HepG2 (cell line): ENCODE data around the gene C2orf42. TPM values are rescaled to one million over a fixed set of nuclear protein-coding genes. Genes with fewer than 3 reads are reported as not detected.

Experiments
- CENPX ChIP-seq: sonication (generic); formaldehyde crosslinking; IDR thresholded peaks from 2 replicates; pipeline ENCODE4 v1.9.0; 2021; ENCODE audit warnings: mild to moderate bottlenecking, missing genetic modification reagents, moderate library complexity
- NCOR1 ChIP-seq: fragments of 200-600 bp; sonication (generic); IDR thresholded peaks from 2 replicates; pipeline ENCODE4 v1.7.0; 2017; ENCODE audit warnings: antibody characterized with exemption, low read length, borderline replicate concordance
- NR2F2 ChIP-seq: IDR thresholded peaks from 2 replicates; pipeline ENCODE4 v1.6.1; 2012; ENCODE audit warnings: low read depth, inconsistent platforms, borderline replicate concordance
- STAT5B ChIP-seq: sonication (generic); formaldehyde crosslinking; IDR thresholded peaks from 2 replicates; pipeline ENCODE4 v1.4.0; 2020; ENCODE audit warnings: missing genetic modification reagents
- ZKSCAN1 ChIP-seq: fragments of 150-350 bp; IDR thresholded peaks from 2 replicates; pipeline ENCODE4 v1.6.1; 2014; ENCODE audit warnings: low read length
- ZNF746 ChIP-seq: sonication (generic); formaldehyde crosslinking; IDR thresholded peaks from 2 replicates; pipeline ENCODE4 v1.8.0; 2022; ENCODE audit warnings: mild to moderate bottlenecking, missing genetic modification reagents
- ZSCAN25 ChIP-seq: sonication (generic); formaldehyde crosslinking; IDR thresholded peaks from 2 replicates; pipeline ENCODE4 v1.8.0; 2022; ENCODE audit warnings: mild to moderate bottlenecking, missing genetic modification reagents
- polyA plus RNA-seq, 8 experiments: library from polyadenylated mRNA; depleted of rRNA in 3 of 8; stranded (reverse) in 7 of 8; unstranded in 1 of 8; fragments of >200 nt; fragmentation: Illumina TruSeq in 4 of 8; extraction: Trizol in 4 of 8; gene quantifications; 2 replicates each; pipeline versions ENCODE4 v1.2.1 to v1.2.3, GENCODE V29; 2011 to 2016; ENCODE audit warnings: low read depth in 4 of 8, missing spikeins in 1 of 8, mixed read lengths in 1 of 8; ENCODE audit not compliant: insufficient read depth in 1 of 8
- total RNA-seq, 5 experiments: library from RNA; depleted of rRNA; stranded (reverse); fragments of >200 nt; fragmentation: Illumina TruSeq; extraction: Trizol; gene quantifications; 2 replicates each; pipeline ENCODE4 v1.2.3, GENCODE V29; 2016; ENCODE audit warnings: low read depth in 1 of 5
- TF ChIP-seq, protein P1 (sequence below): sonication (generic); formaldehyde crosslinking; IDR thresholded peaks from 2 replicates; pipeline ENCODE4 v1.9.0; 2022; ENCODE audit warnings: missing genetic modification reagents, mild to moderate bottlenecking, borderline replicate concordance
- TF ChIP-seq, protein P2 (sequence below): sonication (generic); formaldehyde crosslinking; IDR thresholded peaks from 2 replicates; pipeline ENCODE4 v1.4.0; 2020; ENCODE audit warnings: missing genetic modification reagents
- TF ChIP-seq, protein P3 (sequence below): sonication (generic); formaldehyde crosslinking; IDR thresholded peaks from 2 replicates; pipeline ENCODE4 v1.4.0; 2020; ENCODE audit warnings: low read depth, mild to moderate bottlenecking, missing genetic modification reagents
- TF ChIP-seq, protein P4 (sequence below), 2 experiments: sonication (generic) in 1 of 2; formaldehyde crosslinking in 1 of 2; IDR thresholded peaks; 2 replicates each; pipeline versions ENCODE4 v1.5.1 to v1.6.1; 2011 to 2020; ENCODE audit warnings: borderline replicate concordance in 1 of 2, low read depth in 1 of 2, low read length in 1 of 2, mild to moderate bottlenecking in 1 of 2, missing genetic modification reagents in 1 of 2, moderate library complexity in 1 of 2
- TF ChIP-seq, protein P5 (sequence below): sonication (generic); formaldehyde crosslinking; IDR thresholded peaks from 2 replicates; pipeline ENCODE4 v1.8.0; 2022; ENCODE audit warnings: mild to moderate bottlenecking, missing genetic modification reagents, borderline replicate concordance
- TF ChIP-seq, protein P6 (sequence below): sonication (generic); formaldehyde crosslinking; IDR thresholded peaks from 2 replicates; pipeline ENCODE4 v1.4.0; 2020; ENCODE audit warnings: mild to moderate bottlenecking, missing genetic modification reagents
- TF ChIP-seq, protein P7 (sequence below): sonication (generic); formaldehyde crosslinking; IDR thresholded peaks from 2 replicates; pipeline ENCODE4 v1.5.0; 2020; ENCODE audit warnings: mild to moderate bottlenecking, missing genetic modification reagents

Gene C2orf42
- total and polyA plus RNA-seq, 2 of the 13 experiments (the other 11 are each of a cell fraction or from before 2014, with no cell fraction given), result 9.3 to 9.9 TPM

DNA sequence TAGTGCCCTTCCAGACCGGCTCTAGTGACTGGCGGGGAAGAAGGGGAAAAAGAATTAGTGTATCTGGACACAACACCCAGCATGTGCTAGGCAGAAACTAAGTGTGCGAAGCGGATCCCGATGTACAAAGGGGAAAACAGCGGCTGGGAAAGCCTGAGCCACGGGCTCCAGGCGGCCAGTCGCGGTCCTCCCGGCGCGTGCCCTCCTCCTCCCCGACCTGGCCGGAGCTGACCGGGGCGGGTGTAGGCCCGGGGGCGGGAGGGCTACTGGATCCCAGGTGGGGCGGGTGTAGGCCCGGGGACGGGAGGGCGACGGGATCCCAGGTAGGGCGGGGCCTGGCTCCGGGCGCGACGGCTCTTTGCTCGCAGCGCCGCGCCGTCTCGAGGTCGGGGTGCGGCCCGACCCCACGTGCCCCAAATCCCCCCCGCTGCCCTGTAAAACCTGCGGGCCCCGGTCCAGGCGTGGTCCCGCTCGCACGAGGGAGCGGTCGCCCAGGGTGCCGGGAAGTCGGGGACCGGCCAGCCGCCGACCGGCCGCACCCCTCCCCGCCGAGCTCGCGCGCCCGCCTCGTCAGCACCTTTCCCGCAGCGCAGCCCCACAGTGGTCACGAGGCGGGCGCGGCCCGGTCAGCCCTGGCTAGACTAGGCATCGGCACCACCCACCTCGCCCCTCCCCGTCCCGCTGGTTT is 48.8 kb downstream of the C2orf42 start (continued):
- peak; percentile 34; the same call in 1 of the 2 replicates for TF ChIP-seq ZNF746 (CRISPR knock-in tag)
- TF ChIP-seq, protein P1, sequence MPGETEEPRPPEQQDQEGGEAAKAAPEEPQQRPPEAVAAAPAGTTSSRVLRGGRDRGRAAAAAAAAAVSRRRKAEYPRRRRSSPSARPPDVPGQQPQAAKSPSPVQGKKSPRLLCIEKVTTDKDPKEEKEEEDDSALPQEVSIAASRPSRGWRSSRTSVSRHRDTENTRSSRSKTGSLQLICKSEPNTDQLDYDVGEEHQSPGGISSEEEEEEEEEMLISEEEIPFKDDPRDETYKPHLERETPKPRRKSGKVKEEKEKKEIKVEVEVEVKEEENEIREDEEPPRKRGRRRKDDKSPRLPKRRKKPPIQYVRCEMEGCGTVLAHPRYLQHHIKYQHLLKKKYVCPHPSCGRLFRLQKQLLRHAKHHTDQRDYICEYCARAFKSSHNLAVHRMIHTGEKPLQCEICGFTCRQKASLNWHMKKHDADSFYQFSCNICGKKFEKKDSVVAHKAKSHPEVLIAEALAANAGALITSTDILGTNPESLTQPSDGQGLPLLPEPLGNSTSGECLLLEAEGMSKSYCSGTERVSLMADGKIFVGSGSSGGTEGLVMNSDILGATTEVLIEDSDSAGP, result no peak; the same call in 1 of the 2 replicates
- TF ChIP-seq, protein P2, sequence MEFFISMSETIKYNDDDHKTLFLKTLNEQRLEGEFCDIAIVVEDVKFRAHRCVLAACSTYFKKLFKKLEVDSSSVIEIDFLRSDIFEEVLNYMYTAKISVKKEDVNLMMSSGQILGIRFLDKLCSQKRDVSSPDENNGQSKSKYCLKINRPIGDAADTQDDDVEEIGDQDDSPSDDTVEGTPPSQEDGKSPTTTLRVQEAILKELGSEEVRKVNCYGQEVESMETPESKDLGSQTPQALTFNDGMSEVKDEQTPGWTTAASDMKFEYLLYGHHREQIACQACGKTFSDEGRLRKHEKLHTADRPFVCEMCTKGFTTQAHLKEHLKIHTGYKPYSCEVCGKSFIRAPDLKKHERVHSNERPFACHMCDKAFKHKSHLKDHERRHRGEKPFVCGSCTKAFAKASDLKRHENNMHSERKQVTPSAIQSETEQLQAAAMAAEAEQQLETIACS (CRISPR knock-in tag), result peak; percentile 16; the same call in 1 of the 2 replicates
- TF ChIP-seq, protein P3, sequence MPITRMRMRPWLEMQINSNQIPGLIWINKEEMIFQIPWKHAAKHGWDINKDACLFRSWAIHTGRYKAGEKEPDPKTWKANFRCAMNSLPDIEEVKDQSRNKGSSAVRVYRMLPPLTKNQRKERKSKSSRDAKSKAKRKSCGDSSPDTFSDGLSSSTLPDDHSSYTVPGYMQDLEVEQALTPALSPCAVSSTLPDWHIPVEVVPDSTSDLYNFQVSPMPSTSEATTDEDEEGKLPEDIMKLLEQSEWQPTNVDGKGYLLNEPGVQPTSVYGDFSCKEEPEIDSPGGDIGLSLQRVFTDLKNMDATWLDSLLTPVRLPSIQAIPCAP, result no peak
- no peak; the same call in 1 of the 2 replicates for TF ChIP-seq NR2F2
- peak; percentile 92 for TF ChIP-seq ZSCAN25
- TF ChIP-seq, protein P4, sequence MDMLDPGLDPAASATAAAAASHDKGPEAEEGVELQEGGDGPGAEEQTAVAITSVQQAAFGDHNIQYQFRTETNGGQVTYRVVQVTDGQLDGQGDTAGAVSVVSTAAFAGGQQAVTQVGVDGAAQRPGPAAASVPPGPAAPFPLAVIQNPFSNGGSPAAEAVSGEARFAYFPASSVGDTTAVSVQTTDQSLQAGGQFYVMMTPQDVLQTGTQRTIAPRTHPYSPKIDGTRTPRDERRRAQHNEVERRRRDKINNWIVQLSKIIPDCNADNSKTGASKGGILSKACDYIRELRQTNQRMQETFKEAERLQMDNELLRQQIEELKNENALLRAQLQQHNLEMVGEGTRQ (IDR thresholded peaks at IDR 0.05; ENCODE audit: low read depth, low read length), result peak; percentile 17; the same call in 1 of the 2 replicates
- TF ChIP-seq, protein P4 (CRISPR knock-in tag; IDR thresholded peaks at IDR 0.05; ENCODE audit: borderline replicate concordance), result no peak; the same call in 1 of the 2 replicates
- TF ChIP-seq CENPX, result no peak
- no peak for TF ChIP-seq ZKSCAN1
- TF ChIP-seq, protein P5, sequence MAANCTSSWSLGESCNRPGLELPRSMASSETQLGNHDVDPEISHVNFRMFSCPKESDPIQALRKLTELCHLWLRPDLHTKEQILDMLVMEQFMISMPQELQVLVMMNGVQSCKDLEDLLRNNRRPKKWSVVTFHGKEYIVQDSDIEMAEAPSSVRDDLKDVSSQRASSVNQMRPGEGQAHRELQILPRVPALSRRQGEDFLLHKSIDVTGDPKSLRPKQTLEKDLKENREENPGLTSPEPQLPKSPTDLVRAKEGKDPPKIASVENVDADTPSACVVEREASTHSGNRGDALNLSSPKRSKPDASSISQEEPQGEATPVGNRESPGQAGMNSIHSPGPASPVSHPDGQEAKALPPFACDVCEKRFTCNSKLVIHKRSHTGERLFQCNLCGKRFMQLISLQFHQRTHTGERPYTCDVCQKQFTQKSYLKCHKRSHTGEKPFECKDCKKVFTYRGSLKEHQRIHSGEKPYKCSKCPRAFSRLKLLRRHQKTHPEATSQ (CRISPR knock-in tag), result no peak; the same call in 1 of the 2 replicates
- TF ChIP-seq, protein P6, sequence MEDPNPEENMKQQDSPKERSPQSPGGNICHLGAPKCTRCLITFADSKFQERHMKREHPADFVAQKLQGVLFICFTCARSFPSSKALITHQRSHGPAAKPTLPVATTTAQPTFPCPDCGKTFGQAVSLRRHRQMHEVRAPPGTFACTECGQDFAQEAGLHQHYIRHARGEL (CRISPR knock-in tag), result no peak
- TF ChIP-seq STAT5B, result no peak
- TF ChIP-seq NCOR1, result 0 out of 2 replicates have a peak, but pooled peaks have one; percentile 25
- TF ChIP-seq, protein P7, sequence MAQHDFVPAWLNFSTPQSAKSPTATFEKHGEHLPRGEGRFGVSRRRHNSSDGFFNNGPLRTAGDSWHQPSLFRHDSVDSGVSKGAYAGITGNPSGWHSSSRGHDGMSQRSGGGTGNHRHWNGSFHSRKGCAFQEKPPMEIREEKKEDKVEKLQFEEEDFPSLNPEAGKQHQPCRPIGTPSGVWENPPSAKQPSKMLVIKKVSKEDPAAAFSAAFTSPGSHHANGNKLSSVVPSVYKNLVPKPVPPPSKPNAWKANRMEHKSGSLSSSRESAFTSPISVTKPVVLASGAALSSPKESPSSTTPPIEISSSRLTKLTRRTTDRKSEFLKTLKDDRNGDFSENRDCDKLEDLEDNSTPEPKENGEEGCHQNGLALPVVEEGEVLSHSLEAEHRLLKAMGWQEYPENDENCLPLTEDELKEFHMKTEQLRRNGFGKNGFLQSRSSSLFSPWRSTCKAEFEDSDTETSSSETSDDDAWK (CRISPR knock-in tag), result no peak
